PC-9 (cell line): ENCODE measurements around the gene ADGRL4. TPM values are rescaled to one million over a fixed set of nuclear protein-coding genes. Genes with fewer than 3 reads are reported as not detected.
"Not testable (repeated sequence)": the region's sequence is repeated elsewhere in the genome, so short reads cannot be mapped to it uniquely, and the experiment has no call there.

ENCODE experiments used
- BruUV-seq: library from RNA; stranded (reverse); fragments of 400-500 nt; replicated peaks from 2 replicates; lab custom pipeline; 2021; lab: Mats Ljungman, UMichigan
- CTCF ChIA-PET: fragments of 300-600 bp; sonication (Branson Sonifier 250); formaldehyde crosslinking; loops from one replicate; lab custom pipeline; 2022; ENCODE audit warnings: antibody characterized with exemption; lab: Charles Lee
- POLR2A ChIA-PET: fragments of 300-600 bp; sonication (Branson Sonifier 250); formaldehyde crosslinking; loops from one replicate; lab custom pipeline; 2022; ENCODE audit warnings: antibody characterized with exemption; ENCODE audit not compliant: unreplicated experiment; lab: Charles Lee
- DNase-seq, 2 experiments: peaks; one replicate each; pipeline versions ENCODE4 v3.0.0 to v3.0.0-alpha.2; 2015 to 2022; ENCODE audit warnings: mixed read lengths in 1 of 2
- H2AFZ ChIP-seq: fragments of 200-600 bp; sonication (generic); 2 replicates; pipeline ENCODE4 v1.8.1; 2017; ENCODE audit warnings: antibody characterized with exemption
- H3F3A ChIP-seq: fragments of 200-600 bp; sonication (generic); 2 replicates; pipeline ENCODE4 v1.8.1; 2017; ENCODE audit warnings: antibody characterized with exemption, mild to moderate bottlenecking, low read depth; ENCODE audit not compliant: insufficient read depth
- H3K27ac ChIP-seq: fragments of 200-600 bp; sonication (generic); 2 replicates; pipeline ENCODE4 v1.6.1; 2016; ENCODE audit warnings: mixed run types
- H3K27me3 ChIP-seq: fragments of 200-600 bp; sonication (generic); 2 replicates; pipeline ENCODE4 v1.6.1; 2016; ENCODE audit warnings: low read depth, mixed run types; ENCODE audit not compliant: insufficient read depth
- H3K36me3 ChIP-seq: fragments of 200-600 bp; sonication (generic); 2 replicates; pipeline ENCODE4 v1.6.1; 2016; ENCODE audit warnings: low read depth, mixed run types
- H3K4me1 ChIP-seq: fragments of 200-600 bp; sonication (generic); replicated peaks from 2 replicates; pipeline ENCODE4 v1.6.1; 2016; ENCODE audit warnings: mixed run types; ENCODE audit not compliant: insufficient read depth
- H3K4me2 ChIP-seq: fragments of 200-600 bp; sonication (generic); 2 replicates; pipeline ENCODE4 v1.6.1; 2017; ENCODE audit warnings: mixed run types
- H3K4me3 ChIP-seq: fragments of 200-600 bp; sonication (generic); 2 replicates; pipeline ENCODE4 v1.6.1; 2016; ENCODE audit warnings: mixed run types
- H3K79me2 ChIP-seq: fragments of 200-600 bp; sonication (generic); 2 replicates; pipeline ENCODE4 v1.6.1; 2017; ENCODE audit warnings: low read depth, mixed run types
- H3K9me2 ChIP-seq: fragments of 200-600 bp; sonication (generic); 2 replicates; pipeline ENCODE4 v1.8.1; 2017; ENCODE audit warnings: mild to moderate bottlenecking; ENCODE audit not compliant: insufficient read depth
- H3K9me3 ChIP-seq: fragments of 200-600 bp; sonication (generic); 2 replicates; pipeline ENCODE4 v1.8.1; 2016; ENCODE audit warnings: low read depth; ENCODE audit not compliant: insufficient read depth
- H4K20me1 ChIP-seq: fragments of 200-600 bp; sonication (generic); 2 replicates; pipeline ENCODE4 v1.8.1; 2017; ENCODE audit not compliant: insufficient read depth
- CTCF ChIP-seq: fragments of 200-600 bp; sonication (generic); conservative IDR thresholded peaks from 2 replicates; pipeline ENCODE4 v1.6.1; 2017; ENCODE audit warnings: mixed run types, antibody characterized with exemption, mild to moderate bottlenecking, moderate library complexity
- EZH2 ChIP-seq: fragments of 200-600 bp; sonication (generic); IDR thresholded peaks from 2 replicates; pipeline ENCODE4 v1.8.0; 2017; ENCODE audit warnings: antibody characterized with exemption, low read depth
- intact Hi-C: fragments of 100-400 bp; cut with micrococcal nuclease; formaldehyde crosslinking; loops from one replicate; pipeline ENCODE4 v1.10.0; 2022; ENCODE audit not compliant: unreplicated experiment
- total RNA-seq: library from RNA; stranded (reverse); gene quantifications from 2 replicates; pipeline ENCODE4 v1.2.3, GENCODE V29; 2021

Gene ADGRL4
- total RNA-seq, 1 experiment from 2014 or later, result not detected

- BruUV-seq, result no TSS peak
- POLR2A ChIA-PET, result no interaction called here
Observed at GRCh38 chr1:78884685-78885452, 121.7 kb downstream of the ADGRL4 start.

GRCh38 chr1:78880223-78880622, 126.3 kb downstream of the ADGRL4 start:
- Histone ChIP-seq H3K79me2 (no peaks in the 10 kb centered on the region), H2AFZ (no peak overlapping the region), H3F3A (no peaks in the 10 kb centered on the region), H3K9me2 (no peaks in the 10 kb centered on the region), H4K20me1 (no peaks in the 10 kb centered on the region), H3K9me3 (no peaks in the 10 kb centered on the region), H3K27ac (no peak overlapping the region), H3K4me3 (no peak overlapping the region), H3K36me3 (no peaks in the 10 kb centered on the region), H3K4me2 (no peak overlapping the region), H3K4me1 (no peaks in the 10 kb centered on the region), H3K27me3 (no peaks in the 10 kb centered on the region)
- CTCF ChIA-PET, result no interaction called here
- DNase-seq, result no peak
- intact Hi-C loops, result no loop called here
- no TSS peak for BruUV-seq
- POLR2A ChIA-PET, result no interaction called here
- TF ChIP-seq CTCF, result no peak
- no peak for TF ChIP-seq EZH2

More at GRCh38 chr1:78884685-78885452, 121.7 kb downstream of the ADGRL4 start:
- Histone ChIP-seq H3K27ac (no peak overlapping the region), H3K4me3 (no peak overlapping the region), H2AFZ (no peak overlapping the region), H3F3A (no peaks in the 10 kb centered on the region), H4K20me1 (no peaks in the 10 kb centered on the region), H3K4me1 (no peaks in the 10 kb centered on the region), H3K36me3 (no peaks in the 10 kb centered on the region), H3K79me2 (no peaks in the 10 kb centered on the region), H3K27me3 (no peaks in the 10 kb centered on the region), H3K4me2 (no peak overlapping the region), H3K9me2 (no peaks in the 10 kb centered on the region), H3K9me3 (peaks cover 4% of the 10 kb centered on the region; the same call in 1 of the 2 replicates)
- intact Hi-C loops, result no loop called here
- CTCF ChIA-PET, result no interaction called here
- TF ChIP-seq EZH2, result no peak
- no peak for TF ChIP-seq CTCF
- DNase-seq, result no peak

GRCh38 chr1:78875986-78876385, 130.5 kb downstream of the ADGRL4 start:
- H3K27me3 ChIP-seq, H2AFZ ChIP-seq, H3K27ac ChIP-seq, H3K9me3 ChIP-seq, intact Hi-C loops, H4K20me1 ChIP-seq, H3F3A ChIP-seq, H3K9me2 ChIP-seq, H3K4me1 ChIP-seq, H3K4me2 ChIP-seq, POLR2A ChIA-PET, H3K36me3 ChIP-seq, H3K79me2 ChIP-seq, BruUV-seq, CTCF ChIA-PET, H3K4me3 ChIP-seq, DNase-seq: not testable (repeated sequence)

- H3K4me1 ChIP-seq, H3K4me2 ChIP-seq, POLR2A ChIA-PET, H3K79me2 ChIP-seq, DNase-seq, CTCF ChIA-PET, H3K9me2 ChIP-seq, H3K27ac ChIP-seq, H3K27me3 ChIP-seq, H3K9me3 ChIP-seq, H3K4me3 ChIP-seq, BruUV-seq, H2AFZ ChIP-seq, H4K20me1 ChIP-seq, intact Hi-C loops, H3K36me3 ChIP-seq, H3F3A ChIP-seq: not testable (repeated sequence)
Observed at GRCh38 chr1:78872801-78873200, 133.7 kb downstream of the ADGRL4 start.
